K562 (cell line): ENCODE measurements around the gene GNRH2.

Experiments
- CHD2 ChIP-seq: IDR thresholded peaks from 2 replicates; pipeline ENCODE4 v1.6.1; 2011; ENCODE audit warnings: low read depth, low read length
- DPF2 ChIP-seq: fragments of 450-650 bp; IDR thresholded peaks from 2 replicates; pipeline ENCODE4 v1.6.1; 2016
- EP300 ChIP-seq: IDR thresholded peaks from 2 replicates; pipeline ENCODE4 v1.6.1; 2012; ENCODE audit warnings: low read length, improper control_type of control experiment
- IRF2 ChIP-seq: sonication (generic); formaldehyde crosslinking; IDR thresholded peaks from 2 replicates; pipeline ENCODE4 v1.8.1; 2022; ENCODE audit warnings: mild to moderate bottlenecking, missing genetic modification reagents
- SMAD3 ChIP-seq: fragments of 450-650 bp; formaldehyde crosslinking; conservative IDR thresholded peaks from 2 replicates; pipeline ENCODE4 v1.4.0; 2020; ENCODE audit warnings: mild to moderate bottlenecking
- SNAPC5 ChIP-seq: fragments of 250-450 bp; sonication (Bioruptor Pico); IDR thresholded peaks from 2 replicates; pipeline ENCODE4 v1.8.0; 2021; ENCODE audit warnings: moderate library complexity, mild to moderate bottlenecking, inconsistent platforms
- ZBTB8A ChIP-seq: fragments of 450-650 bp; IDR thresholded peaks from 2 replicates; pipeline ENCODE4 v1.6.1; 2018; ENCODE audit warnings: mild to moderate bottlenecking, moderate library complexity; ENCODE audit not compliant: partially characterized antibody
- ZNF146 ChIP-seq: IDR thresholded peaks from one replicate; pipeline ENCODE4 v1.6.1; 2018; ENCODE audit warnings: missing compliant biosample characterization; ENCODE audit not compliant: unreplicated experiment
- TF ChIP-seq, protein P1 (sequence below): sonication (generic); formaldehyde crosslinking; IDR thresholded peaks from 2 replicates; pipeline ENCODE4 v1.8.0; 2022; ENCODE audit warnings: missing genetic modification reagents, mild to moderate bottlenecking, moderate library complexity, borderline replicate concordance

- TF ChIP-seq ZBTB8A (no peak), ZNF146 (CRISPR knock-in tag) (no peak), CHD2 (no peak), DPF2 (no peak), EP300 (no peak), SNAPC5 (CRISPR knock-in tag) (no peak), IRF2 (CRISPR knock-in tag) (no peak), SMAD3 (CRISPR knock-in tag) (no peak)
- TF ChIP-seq, protein P1, sequence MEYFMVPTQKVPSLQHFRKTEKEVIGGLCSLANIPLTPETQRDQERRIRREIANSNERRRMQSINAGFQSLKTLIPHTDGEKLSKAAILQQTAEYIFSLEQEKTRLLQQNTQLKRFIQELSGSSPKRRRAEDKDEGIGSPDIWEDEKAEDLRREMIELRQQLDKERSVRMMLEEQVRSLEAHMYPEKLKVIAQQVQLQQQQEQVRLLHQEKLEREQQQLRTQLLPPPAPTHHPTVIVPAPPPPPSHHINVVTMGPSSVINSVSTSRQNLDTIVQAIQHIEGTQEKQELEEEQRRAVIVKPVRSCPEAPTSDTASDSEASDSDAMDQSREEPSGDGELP: no peak
Measured at GRCh38 chr20:3092611-3093379, 49.4 kb downstream of the GNRH2 start.
